IPS DF 4.7 (cell line): Measurements from ENCODE around the gene NPHP4.
"Not testable (repeated sequence)": the region's sequence is repeated elsewhere in the genome, so short reads cannot be mapped to it uniquely, and the experiment has no call there.

Experiments used
- DNase-seq: peaks from one replicate; pipeline ENCODE4 v3.0.0-alpha.2; 2013; ENCODE audit warnings: low spot score; ENCODE audit errors: extremely low read depth

Gene NPHP4

DNA sequence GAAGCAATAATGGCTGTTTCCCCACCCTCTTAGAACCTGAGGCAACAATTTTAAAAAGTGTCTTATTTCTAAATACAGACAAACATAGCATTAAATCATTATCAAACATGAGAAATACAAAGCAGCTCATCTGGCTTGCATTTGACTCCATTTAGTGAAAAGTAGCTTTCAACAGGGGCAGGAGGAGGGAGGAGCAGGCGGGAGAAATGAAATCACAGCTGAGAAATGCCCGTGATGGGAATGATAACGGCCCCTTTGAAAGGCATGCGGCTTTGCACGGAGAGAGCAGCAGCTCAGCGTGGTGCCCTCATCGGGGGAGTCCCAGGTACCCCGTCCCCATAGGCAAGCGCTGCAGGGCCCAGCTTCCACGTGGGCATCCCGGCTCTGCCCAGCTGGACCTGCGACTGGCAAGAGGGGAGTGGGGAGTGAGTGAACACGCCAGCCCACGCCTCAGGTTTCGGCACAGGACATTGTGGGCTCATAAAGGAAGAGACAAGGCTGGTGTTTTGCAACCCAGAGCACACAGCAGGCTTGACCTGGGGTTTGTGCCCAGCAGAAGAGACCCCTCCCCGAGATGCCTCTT lies 134.6 kb downstream of the NPHP4 start:
- no peak for DNase-seq

DNA sequence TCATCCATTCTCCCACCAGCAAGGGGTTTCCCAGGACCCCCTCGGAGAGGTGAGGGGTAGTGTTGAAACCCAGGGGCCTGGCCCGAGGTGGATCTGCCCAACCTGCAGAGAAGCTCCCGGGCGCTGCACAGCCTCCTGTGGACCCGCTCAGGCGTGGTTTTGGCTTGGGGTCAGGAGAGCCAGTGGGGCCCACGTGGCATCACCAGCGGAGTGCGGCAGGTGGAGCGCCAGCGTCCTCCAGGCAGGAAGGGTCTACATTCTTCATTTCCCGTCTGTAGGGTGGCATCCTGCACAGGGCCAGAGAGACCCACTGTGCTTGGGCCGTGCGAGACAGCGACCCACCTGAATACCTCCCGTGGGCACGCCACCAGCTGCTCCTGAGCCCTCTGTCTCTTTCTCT lies 135.2 kb downstream of the NPHP4 start:
- no peak for DNase-seq

DNA sequence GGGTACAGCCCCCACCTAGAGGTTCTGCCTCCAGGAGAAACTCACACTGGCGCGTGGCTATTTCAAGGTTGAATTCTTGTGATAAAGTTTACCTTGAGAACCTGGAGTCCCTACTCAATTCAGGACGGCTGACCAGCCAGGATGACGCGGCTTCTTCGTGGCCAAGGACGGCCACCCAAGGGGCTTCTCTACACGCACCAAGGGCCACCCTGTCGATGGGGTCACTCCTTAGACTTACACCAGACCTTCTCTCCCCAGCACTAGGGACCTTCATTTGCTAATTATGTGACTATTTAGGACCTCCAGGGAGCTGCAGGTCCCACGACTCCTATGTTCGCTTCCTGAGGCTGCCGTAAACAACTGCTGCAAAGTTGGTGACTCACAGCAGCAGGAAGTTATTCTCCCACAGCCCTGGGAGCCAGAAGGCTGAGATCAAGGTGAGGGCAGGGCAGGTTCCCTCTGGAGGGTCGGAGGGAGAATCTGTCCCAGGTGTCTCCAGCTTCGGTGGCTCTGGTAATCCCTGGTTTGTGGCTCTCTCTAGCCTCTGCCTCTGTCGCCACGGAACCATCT lies 135.9 kb downstream of the NPHP4 start:
- no peak for DNase-seq

DNA sequence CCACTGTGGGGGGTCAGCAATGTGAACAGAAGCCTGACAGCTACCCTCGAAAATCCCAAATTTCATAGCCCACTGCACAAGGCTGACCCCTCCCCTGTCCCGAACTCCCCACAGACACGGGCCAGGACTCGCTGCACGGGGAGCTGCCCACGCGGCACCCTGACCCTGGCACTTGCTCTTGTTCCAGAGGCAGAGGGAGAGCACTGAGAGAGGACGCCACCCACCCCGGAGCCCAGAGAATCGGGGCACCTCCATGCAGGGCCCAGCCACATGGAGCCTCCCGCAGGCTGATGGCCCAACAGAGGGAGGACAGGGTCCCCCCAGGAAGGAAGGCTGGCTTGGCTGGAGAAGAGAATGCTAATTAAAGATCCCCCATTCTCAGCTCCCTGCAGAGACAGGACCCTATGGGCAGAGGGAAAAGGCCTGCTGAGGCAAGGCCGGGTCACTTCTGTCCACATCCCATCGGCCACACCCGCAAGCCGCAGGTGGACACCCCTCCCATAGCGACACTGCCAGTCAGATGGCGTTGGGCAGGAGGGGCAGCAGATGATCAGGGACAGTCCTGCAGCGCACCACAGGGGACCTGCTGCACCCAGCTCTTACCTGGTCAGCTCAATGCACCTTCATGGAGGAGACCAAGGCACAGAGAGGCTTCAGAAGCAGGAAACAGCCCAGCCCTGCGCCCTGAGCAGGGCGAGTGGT lies 136.9 kb downstream of the NPHP4 start:
- no peak for DNase-seq

DNA sequence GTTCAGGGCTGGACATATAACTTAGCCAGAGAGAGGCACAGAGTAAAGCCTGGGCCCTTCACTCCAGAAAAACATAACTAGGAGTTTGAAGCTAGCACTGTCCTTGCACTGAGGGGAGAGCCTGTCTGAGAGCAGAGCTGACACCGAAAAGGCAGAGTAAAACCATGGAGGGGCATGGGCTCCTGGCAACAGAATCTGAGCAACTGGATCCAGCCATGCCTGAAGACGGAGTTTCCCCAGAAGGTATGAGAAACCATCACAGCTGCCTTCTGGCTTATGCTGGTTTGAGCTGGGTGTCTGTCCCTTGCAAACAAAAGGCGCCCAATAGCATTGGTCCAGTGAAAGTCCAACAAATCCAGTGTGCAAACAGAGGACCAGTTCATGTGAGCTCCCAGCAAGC lies 137.5 kb downstream of the NPHP4 start:
- DNase-seq = no peak

DNA sequence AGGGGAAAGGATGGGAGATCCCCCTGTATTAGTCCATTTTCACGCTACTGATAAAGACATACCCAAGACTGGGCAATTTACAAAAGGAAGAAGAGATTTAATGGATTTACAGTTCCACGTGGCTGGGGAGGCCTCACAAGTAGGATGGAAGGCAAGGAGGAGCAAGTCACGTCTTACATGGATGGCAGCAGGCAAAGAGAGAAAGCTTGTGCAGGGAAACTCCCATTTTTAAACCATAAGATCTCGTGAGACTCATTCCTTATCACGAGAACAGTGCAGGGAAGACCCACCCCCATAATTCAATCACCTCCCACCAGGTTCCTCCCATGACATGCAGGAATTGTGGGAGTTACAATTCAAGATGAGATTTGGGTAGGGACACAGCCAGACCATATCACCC lies 138.4 kb downstream of the NPHP4 start:
- DNase-seq = not testable (repeated sequence)

DNA sequence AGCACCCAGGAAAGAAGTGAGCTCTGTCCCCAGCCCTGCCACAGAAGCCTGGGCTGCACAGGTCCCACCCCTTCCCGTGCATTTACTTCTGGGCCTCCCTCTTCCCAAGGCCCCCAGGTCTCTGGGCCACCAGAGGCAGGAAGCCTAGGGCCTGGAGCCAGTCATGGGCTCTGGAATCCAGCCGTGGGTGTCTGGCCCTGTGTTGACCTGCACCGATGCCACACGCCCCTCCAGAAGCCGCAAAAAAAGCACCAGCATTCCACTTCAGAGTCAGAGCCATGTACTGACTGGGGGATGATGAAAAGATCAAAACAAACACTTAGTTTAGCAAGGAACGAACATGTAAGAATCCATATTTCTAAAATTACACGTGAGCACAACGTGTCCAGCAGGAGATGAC lies 141.7 kb downstream of the NPHP4 start:
- no peak for DNase-seq

DNA sequence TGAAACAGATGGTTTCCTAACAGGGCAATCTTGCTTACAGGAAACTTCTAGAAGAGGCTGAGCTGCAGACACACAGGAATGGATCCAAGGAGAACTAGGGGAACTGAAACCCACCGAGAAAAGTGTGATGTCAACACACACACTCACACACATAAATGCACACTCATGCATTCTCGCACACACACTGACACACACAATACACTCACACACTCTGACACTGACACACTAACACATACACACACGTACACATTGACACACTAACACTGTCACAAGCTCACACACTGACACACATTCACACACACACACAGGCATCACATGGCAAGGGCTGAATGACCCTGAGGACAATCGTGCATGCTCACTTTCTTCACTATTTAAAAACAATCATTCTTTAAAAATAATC lies 142.7 kb downstream of the NPHP4 start:
- DNase-seq = no peak

DNA sequence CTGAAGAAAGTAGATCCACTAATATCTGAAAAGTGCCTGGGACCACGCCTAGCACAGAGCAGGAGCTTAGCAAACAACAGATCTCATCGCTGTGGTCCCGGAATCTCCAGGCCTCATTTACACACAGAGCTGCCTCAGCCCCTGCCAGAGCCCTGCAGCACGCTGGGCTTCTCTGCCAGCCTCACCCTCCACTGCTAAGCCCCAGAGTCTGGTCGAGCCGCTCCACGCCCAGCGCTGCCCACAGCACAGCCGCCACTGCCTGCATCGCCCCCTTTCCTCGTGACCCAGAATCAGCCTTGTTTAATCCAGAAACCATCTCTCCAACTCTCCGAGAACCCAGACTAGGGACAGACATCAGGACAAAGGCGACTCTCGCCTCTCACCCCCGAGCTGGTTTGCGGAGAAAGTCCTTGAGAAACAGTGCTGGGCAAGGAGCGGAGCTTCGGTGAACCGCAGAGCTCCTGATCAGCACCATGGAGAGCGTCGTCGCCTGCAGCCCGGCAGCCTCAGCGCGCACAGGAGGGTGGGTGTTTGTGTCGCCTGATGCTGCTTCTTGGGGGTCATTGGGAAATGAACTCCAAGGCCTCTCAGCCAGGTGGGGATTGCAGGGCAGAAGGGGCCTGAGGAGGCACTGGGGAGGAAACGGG lies 145.1 kb downstream of the NPHP4 start:
- no peak for DNase-seq

DNA sequence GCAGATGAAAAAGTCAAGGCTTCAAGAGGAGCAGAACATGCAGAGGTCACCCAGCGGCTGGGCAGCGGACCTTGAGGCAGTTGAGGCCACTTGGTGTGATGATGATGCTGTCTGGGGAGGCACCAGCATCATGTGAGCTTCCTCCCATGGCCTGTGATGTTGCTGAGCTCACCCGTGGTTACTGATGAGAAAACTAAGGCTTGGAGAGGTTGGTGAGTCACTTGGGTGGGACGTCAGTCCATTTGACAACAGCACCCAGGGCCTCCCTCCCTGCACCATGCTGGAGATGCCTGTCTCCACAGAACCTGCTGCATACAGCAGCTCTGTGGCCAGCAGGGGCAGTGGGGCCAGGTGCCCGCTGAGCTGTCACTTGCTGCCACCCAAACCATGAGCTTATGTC lies 146.8 kb downstream of the NPHP4 start:
- DNase-seq = no peak

DNA sequence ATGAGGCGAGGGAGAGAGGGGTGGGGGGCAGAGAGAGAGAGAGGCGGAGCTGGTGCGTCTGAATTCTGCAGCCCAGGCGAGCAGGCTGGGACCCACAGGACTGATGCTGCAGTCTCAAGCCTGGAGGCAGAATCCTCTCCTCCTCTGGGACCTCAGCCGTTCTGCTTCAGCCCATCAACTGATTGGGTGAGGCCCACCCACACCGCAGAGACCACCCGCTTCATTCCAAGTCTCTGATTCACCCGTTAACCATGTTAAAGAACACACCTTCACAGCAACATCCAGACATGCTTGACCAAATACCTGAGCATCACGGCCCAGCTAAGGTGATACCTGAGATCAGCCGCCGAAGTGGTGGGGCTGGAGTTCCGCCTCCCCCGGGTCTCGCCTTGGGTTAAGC lies 147.8 kb downstream of the NPHP4 start:
- DNase-seq = no peak

DNA sequence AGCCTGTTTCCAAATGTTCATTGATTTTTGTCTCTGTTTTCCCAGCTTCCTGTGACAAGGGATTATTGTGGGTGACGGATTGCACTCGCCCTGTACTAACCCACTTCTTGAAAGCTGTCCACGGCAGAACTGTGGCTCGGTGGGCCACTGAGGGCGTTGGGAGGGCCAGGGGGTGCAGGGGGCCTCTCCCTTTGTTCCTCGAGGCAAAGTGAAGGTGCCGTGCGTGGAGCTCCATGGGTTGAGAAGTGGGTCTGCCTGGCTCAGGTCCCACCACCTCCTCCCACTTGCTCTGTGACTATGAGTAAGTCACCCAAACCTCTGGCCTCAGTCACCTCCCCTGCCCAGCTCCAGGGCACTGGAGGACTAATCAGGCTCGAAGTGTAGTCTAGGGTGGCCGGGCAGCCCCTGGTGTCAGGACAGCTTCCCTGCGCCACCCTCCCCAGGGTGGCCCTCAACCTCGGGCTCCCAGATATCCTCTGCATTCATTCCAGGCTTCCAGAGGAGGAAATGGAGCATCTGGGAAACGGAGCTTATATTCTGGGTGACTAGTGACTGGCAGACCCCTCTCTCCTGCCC lies 148.6 kb downstream of the NPHP4 start:
- DNase-seq = no peak

DNA sequence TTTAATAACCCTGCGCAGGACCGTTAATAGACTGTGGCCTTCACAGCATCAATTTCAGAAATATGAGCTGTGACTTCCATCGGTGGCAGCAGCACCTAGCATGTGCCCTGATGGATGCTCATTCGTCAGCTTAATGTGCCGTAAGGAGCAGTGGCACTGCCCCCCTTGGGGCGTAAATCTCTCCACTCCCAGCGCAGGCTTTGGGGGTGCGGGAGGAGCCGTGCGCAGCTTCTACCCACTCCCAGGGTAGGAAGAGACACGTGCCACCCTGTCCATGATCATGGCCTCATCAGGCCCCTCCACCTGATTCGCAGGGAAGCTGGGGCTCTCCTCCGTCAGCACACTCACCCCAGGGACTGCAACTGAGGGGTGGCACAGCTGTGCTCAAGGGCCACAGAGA lies 149.5 kb downstream of the NPHP4 start:
- DNase-seq = no peak

DNA sequence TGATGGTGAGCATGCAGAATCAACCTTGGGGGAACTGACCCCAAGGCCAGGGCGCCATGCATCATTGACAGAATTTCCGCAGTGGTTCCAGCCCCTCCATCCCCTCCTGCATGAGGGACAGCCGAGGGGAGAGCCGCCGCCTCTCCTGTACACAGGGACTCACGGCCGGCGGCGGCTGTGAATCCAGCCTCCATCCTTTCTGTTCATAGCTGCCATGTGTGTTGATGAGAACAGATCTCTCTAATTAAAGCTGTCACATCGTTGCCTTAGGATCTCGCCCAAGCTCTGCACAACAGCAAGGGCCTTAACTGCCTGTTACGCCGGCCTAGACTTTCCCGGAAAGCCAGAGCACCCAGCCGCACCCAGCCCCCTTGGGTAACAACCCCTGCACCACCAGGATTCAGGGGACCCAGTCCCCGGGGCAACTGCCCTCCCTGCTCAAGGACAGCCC lies 151.6 kb downstream of the NPHP4 start:
- DNase-seq = no peak

DNA sequence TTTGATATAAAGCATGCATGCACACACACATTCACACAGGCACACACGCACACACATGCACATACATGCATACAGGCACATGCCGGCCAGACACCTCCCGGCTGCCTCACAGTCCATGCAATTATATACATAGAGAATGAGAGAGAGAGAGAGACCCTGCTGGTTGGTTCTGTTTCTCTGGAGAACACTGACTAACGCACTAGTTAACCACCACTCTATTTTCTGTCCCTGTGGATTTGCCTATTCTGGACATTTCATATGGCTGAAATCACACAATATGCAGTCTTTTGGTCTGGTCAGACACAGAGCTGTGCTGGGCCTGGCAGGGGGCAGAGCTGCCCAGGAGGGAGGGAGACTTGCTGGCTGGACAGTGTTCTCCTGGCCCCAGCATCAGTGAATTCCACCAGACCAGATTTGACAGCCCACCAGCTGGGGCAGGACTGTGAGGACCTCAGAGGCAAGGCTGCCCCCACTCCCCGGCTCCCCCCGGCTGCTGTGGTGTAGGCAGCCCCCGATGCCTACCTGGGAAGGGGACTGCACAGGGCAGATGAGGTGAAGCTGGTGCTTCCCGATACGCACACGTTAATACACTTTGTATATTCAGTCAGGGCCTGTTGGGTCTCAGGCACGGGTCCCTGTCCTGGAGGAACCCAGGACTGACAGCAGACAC lies 152.2 kb downstream of the NPHP4 start:
- DNase-seq = no peak

DNA sequence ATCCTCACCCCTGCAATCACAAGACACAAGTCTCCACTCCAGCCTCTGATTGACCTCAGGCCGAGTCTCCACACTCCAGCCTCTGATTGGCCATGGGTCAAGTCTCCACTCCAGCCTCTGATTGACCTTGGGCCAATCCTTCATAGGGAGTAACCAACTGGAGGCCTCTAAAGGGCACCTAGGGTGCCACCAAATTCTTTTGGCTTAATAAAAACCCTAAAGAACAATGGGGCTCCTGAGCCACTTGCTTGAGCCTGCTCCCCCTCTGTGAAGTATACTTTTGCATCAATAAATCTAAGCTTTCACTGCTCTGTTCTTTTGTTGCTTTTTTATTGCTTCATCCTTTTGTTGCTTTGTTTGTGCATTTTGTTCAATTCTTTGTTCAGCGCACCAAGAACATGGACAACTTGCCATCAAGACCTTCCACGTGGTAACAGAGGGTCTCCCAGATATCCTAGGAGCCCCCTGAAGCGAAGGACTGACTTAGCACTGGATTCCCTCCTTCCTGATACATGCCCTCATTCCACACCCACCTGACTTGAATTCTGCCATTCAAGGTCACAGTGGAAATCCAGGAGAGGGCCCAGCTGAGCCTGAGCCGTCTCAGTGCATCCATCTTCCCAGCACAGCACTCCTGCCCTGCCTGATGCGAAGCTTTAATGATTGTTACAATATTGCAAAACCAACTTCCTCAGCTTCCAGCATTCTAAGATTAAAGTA lies 152.9 kb downstream of the NPHP4 start:
- DNase-seq = no peak

DNA sequence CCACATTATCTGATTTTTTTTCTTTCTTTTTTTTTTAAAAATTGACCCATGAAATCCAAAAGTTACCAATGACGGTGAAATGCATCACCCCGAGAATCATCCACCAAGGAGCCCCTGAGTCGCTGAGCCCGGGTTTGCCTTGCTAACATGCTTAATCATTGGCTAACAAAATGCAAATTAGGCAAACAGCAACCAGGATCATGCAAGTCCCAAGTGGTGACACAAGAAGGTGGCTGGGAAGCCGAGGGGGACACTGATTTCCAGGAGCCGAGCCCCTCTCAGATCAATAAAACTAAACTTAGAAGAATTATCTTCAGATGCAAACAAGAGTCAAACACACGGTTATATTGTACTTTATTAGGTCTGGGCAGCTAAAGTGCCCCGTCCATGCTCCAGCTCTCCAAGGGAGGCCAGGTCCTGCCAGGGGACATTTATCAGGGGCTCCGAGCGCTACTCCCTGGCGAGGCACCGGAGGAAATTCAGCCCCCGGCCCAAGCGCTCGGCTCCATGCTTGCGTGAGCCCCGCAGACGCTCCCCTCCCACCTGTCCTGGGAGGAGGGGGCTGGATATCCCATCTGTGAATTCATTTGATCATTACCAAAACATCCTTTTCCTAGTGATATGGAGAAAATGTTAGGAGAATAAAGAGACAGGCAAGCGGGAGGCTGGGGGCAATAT lies 154.1 kb downstream of the NPHP4 start:
- no peak for DNase-seq

DNA sequence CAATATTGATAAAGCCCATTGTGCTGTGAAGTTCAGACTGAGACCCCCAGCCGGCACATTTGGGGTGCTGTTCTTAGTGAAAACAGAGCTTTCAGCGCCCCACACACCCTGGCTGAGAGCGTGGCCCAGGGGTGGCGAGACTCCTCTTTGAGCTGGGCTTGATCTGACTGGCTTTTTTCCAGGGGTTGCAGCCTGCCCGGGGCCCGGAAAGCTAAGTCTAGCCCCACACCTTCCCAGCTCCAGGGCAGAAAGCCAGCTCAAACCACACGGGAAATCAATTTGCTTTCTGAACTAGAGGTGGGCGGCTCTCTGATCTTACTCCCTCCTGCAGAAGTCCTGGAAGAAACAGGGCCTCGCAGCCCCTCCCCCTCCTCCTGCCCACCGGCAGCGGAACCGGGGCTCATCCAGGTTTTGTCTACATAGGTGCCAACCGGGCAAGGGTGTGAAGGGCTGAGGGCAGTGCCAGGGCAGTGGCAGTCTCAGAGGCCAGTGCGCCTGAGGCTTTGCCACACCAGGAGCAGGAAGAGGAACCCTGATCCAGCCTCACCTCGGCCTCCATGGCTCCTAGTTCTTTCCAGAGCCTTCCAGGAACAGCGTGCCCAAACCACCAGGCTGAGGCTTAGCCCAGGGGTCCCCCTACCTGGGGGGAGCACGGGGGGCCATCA lies 155.3 kb downstream of the NPHP4 start:
- no peak for DNase-seq

DNA sequence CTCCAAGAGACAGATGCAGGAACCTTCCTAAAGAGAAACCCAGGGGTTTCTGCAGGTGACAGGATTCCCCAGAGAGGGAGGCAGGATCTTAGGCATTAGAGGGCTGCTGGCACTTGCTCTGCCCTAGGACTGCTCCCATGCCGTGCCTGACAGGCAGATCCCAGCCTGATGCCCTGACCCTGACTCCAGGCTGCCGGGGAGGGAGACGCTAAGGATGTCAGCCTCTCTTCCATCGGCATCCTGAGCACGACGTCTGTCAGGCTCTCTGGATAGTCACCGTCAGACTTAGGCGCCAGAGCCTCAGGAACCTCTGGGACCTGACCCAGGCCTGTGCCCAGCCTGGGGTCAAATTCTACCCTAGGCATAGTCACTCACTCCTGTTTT lies 157.1 kb downstream of the NPHP4 start:
- no peak for DNase-seq
